GM19452 (cell line): Measurements from ENCODE around the gene GPR143.

ENCODE experiments used
- ATAC-seq: cut with Tn5 transposase; IDR thresholded peaks from one replicate; pipeline ENCODE4 v1.9.1; 2021; ENCODE audit not compliant: unreplicated experiment

The GPR143 gene

DNA sequence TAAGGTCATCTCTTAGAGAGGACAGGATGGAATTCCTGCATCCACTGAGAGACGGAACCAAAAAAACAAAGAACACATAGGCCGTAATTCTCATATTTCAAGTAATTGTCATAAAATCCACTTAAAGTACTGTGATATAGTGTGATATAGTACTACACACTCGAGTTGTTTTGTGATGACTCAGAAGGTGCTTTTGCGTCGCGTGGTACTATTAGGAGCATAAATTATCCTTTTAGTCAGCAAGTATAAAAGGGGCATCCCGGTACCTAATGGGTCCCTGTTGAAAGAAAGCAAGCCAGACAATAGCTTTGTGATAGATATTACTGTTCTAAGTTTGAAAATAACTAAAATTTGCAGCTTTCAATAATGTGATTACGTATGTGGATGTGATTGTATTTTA is 55.3 kb downstream of the GPR143 start:
- ATAC-seq, result no peak

- peak; percentile 83 for ATAC-seq
These were observed 56.6 kb downstream of the GPR143 start for GRCh38 chrX:9708923-9709553.

DNA sequence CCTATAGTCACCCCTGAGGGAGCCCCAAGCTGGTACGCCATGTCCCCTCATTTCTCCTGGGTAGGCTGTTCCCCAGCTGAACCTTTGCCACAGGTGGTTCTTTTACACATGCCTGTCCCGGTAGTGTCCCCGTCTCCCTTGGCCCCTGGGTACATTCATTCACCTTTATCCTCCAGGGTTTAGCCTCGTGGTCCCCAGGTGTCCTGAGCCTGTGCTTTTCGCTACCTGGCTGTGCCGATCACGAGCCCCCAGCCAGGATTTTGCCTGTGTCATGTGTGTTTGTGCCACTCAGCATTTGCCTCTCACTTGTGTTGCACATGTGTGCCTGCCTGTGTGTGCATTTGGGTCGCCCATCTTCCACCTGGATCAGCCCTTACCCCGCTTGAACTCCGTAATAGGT is 57.6 kb downstream of the GPR143 start:
- ATAC-seq, result no peak

DNA sequence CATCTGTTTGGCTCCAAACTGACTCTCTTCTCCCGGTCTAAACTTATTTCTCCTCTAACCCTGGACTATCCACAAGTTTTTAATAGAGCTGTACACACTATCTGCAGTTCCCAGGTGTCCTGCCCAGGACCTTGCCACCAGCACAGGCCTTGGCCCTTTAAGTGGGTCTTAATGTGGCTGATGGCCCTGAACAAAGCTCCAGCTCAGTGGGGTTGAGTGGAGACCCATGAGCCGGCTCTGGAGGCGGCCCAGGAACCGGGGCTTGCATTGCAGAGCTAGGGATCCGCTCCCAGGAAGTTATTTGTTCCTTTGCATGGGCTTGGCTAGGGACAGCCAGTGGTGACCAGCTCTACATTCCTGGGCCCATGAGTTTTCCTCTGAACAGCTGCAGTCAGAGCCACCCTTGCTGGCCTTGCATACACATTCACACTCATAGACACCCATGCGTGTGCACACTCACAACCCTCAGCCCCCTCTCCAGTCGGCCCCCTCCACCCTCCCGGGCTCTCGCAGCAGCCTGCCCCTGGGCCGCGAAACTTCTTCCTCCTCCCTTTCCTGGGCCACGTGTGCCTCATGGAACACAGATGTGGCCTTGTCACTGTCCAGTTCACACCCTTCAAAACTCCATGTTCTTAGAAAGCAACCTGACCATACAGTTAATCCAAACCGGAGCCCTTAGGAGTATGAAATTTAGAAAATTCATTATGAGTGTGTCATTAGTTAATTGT is 58.2 kb downstream of the GPR143 start:
- no peak for ATAC-seq

GRCh38 chrX:9706421-9706820 is 59.2 kb downstream of the GPR143 start:
- no peak for ATAC-seq

DNA sequence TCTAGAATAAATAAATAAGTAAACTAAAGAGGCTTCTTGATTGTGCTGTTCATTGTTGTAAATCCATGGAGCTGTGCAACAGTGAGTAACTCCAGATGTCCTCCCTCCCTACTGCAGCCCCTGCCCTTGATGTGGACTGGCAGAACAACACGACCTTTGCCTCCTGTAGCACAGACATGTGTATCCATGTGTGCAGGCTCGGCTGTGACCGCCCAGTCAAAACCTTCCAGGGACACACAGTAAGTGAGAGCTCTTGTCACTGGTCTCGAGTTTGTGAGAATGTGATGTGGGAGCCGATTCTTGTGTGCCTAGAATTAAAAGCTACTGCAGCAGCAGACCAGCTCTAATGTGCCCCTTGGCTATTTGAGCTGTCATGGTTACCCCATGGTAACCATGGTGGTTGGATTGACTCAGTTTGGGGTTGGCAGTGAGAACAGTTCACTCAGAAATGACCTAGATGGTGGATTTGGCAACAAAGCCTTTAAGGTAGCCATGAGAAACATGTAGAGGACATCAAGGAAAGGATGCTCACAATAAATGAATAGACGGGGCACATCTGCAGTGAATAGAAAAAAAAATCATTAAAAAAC is 60.7 kb downstream of the GPR143 start:
- ATAC-seq, result no peak

- ATAC-seq, result no peak
These were observed 62.2 kb downstream of the GPR143 start for GRCh38 chrX:9703406-9703805.

- no peak for ATAC-seq
These were observed 63.9 kb downstream of the GPR143 start for GRCh38 chrX:9701790-9702189.

- ATAC-seq, result no peak
These were observed 65.1 kb downstream of the GPR143 start for GRCh38 chrX:9700555-9700954.

- no peak for ATAC-seq
These were observed 67.1 kb downstream of the GPR143 start for GRCh38 chrX:9698576-9698975.

GRCh38 chrX:9693307-9694001 is 72.2 kb downstream of the GPR143 start:
- ATAC-seq, result no peak

- no peak for ATAC-seq
These were observed 75.6 kb downstream of the GPR143 start for GRCh38 chrX:9690046-9690445.

DNA sequence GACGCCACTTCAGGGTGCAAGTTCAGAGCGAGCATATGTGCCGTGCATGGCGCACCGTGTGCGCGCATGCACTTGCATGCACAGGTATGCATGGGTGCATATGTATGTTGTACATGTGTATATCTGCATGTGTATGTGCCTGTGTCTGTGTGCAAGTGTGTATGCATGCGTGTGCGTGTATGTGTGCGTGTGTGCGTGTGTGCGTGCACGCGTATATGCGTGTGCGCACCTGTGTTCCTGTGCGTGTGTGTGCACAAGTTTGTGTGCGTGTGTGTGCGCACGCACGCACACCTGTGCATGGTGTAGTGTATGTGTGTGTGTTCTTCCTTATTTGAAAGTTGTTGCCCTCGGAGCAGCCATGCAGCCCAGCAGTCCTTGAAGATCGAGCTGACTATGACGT is 76.8 kb downstream of the GPR143 start:
- ATAC-seq, result no peak

DNA sequence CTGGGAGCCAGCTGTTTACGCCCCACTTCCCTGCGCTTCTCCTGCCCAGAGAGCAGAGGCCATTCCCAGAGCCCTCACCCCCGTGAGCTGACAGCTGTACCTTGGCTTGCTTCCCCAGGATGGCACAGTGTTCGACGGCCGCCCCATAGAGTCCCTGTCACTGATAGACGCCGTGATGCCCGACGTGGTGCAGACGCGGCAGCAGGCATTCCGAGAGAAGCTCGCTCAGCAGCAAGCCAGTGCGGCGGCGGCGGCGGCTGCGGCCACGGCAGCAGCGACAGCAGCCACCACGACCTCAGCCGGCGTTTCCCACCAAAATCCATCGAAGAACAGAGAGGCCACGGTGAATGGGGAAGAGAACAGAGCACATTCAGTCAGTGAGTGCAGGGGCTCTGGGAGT is 77.7 kb downstream of the GPR143 start:
- ATAC-seq, result no peak

- no peak for ATAC-seq
These were observed 82.3 kb downstream of the GPR143 start for GRCh38 chrX:9683350-9683749.

DNA sequence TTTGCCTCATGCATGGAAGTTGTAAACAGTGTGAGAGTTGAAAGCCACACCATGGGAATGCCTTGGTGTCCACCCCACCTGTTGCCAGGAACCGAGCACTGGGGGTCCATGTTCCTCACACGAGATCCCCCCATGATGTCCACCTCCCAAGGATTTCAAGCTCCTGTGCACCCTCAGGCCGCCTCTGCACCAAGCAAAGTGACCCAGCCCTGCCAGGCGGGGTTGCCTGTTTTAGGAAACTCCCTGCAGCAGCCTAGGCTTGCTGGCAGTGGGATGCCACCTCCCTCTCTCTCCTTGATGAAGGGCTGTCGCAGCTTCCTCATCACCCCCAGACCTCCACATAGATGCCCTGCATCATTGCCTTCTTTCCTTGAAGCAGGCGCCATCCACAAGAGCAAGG is 82.8 kb downstream of the GPR143 start:
- no peak for ATAC-seq

- no peak for ATAC-seq
These were observed 83.2 kb downstream of the GPR143 start for GRCh38 chrX:9682456-9682855.

- no peak for ATAC-seq
These were observed 84.2 kb downstream of the GPR143 start for GRCh38 chrX:9681422-9681821.

DNA sequence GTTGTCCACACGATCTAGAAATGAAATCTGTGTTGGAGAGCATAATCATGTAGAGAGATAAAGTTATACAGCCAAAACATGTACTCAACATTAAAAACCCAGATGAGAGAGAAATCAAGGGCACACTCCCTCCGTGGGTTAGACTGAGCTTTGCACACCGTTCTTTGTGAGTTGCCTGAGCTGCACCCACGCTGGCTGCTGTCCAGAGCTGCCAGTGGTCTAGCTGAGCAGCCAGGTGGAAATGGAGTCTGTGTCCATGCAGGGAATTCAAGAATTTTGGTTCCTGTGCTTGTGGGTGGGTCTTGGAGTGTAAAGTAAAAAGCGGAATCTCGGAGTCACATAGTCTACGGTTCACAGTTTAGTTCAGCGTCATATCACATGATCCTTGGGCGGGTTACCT is 84.6 kb downstream of the GPR143 start:
- no peak for ATAC-seq

DNA sequence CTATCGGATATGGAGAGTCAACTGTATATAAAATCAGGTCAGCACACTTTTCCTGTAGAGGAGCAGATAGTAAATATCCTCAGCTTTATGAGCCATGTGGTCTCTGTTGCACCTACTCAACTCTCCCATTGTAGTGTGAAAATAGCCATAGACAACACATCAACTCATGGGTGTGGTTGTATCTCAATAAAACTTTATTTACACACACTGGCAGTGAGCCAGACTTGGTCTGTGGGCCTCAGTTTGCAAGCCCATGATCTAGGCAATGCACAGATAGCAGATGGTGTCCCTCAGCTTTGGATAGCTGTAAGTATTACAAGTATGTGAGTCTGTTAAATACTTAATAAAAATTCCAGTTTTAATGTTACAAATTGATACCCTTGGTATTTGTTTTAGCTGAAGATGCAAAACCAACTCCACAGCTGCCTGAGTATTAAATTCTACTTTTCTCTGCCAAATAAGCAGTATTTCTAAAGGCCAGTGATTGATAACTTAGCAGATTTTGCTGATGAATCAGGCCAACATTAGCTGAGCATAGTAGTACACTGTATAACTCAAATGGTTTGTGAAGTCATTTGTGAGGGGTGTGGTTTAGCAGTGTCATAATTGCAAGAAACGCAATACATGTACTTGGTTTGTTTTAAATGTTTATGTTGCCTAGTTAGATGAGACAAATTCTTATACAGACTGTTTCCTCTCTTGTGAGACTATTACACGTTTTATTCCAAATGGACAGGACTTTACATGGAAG is 87.3 kb downstream of the GPR143 start:
- ATAC-seq, result no peak

DNA sequence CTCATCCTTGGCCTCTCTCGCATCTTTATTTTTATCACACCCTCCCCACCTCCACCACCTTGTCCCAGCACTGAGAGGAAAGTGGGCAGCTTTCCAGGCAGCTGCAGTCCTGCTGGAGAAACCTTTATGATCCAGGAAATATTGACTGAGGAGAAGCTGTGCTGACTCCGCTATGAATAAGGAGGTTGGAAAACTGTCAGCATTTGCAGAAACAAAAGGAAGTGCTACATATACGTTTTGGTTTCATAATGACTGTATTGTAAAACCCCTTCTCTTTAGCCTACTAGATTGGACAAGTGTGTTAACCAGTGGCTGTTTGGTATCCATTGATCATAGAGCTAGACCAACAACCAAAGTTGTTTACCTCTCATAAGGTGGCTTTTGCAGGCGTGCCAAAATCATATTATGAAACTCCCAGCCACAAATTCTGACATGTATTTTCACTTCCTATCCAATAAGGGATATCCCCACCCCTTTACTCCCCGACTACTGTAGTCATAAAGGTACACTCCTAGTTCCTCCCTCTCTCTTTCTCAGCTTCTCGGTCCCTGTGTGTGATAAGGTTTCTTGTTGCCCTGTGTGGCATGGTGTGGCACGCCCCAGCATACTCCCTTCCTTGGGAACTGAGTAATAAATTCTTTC is 88.4 kb downstream of the GPR143 start:
- ATAC-seq, result peak; percentile 98
